BJ (cell line): Measurements from ENCODE around the gene RAD54L. TPM values are rescaled to one million over a fixed set of nuclear protein-coding genes. Genes with fewer than 3 reads are reported as not detected.

Experiments used
- CTCF ChIA-PET: fragments of 350-600 bp; formaldehyde crosslinking; extraction: SDS; loops from one replicate; lab custom pipeline; 2021; ENCODE audit warnings: antibody characterized with exemption, inconsistent platforms; lab: Yijun Ruan, JAX
- POLR2A ChIA-PET: fragments of 300-600 bp; sonication (Branson Sonifier 250); formaldehyde crosslinking; extraction: SDS; loops from one replicate; lab custom pipeline; 2021; ENCODE audit warnings: antibody characterized with exemption; lab: Charles Lee
- DNase-seq: peaks from one replicate; pipeline ENCODE4 v3.0.0-alpha.2; 2011; ENCODE audit warnings: low read depth
- H3K27me3 ChIP-seq: 2 replicates; pipeline ENCODE4 v1.6.0; 2011; ENCODE audit warnings: low read length; ENCODE audit not compliant: control insufficient read depth, insufficient read depth
- H3K36me3 ChIP-seq: 2 replicates; pipeline ENCODE4 v1.5.1; 2011; ENCODE audit warnings: low read length; ENCODE audit not compliant: control insufficient read depth, insufficient read depth
- H3K4me3 ChIP-seq: 2 replicates; pipeline ENCODE4 v1.5.1; 2011; ENCODE audit warnings: low read depth, mild to moderate bottlenecking, control low read depth, low read length
- polyA minus RNA-seq: library from RNA; depleted of rRNA, polyadenylated mRNA; stranded (reverse); fragments of >200 nt; gene quantifications from 2 replicates; pipeline ENCODE4 v1.2.3, GENCODE V29; 2011; rRNA and poly(A)+ RNA removed
- polyA plus RNA-seq: library from polyadenylated mRNA; depleted of rRNA; stranded (reverse); fragments of >200 nt; gene quantifications from 2 replicates; pipeline ENCODE4 v1.2.3, GENCODE V29; 2011; rRNA removed
- TF ChIP-seq, protein P1 (sequence below): IDR thresholded peaks from 2 replicates; pipeline ENCODE4 v1.5.1; 2011; ENCODE audit warnings: low read depth, mild to moderate bottlenecking, control low read depth, inconsistent platforms, low read length, moderate library complexity; ENCODE audit not compliant: insufficient read depth

Gene RAD54L
- 4.3 and 5.6 TPM in 2 replicates for polyA plus RNA-seq
- 5.2 and 7.3 TPM in 2 replicates for polyA minus RNA-seq

DNA sequence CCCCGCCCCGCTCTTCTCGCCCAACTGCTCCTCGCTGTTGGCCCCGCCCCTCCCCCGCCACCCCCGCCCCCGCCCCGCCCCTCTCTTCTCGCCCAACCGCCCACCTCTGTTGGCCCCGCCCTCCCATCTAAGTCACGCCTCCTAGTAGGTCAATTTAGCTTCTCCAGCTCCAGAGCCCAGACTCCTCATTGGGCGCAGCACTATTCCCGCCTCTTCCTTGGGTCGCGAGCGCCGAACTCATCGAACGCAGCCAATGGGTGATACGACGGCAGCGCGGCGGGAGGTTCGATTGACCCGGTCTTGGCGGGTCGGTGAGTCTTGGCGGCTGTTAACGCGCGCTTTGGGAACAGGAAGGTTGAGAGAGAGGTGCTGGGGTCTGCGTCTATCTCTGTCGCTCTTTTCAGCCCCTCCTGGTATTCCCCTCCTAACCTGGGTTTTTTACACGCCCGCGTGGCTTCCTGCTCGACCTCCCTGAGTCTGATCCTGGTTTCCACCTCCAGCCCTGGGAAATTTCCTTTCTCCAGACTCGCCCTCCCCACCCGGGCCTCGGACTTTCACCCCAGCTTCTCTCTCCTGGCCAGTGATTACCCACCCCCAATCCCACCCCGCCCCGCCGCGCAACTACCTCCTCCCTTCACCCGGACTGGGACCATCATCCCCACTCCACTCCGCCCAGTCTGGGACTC is at the start of gene RAD54L:
Gene RAD54L, plus strand, starts transcription at position 328 of the 686 bp plus-strand sequence. CDS start 643 bp downstream, outside the sequence.
- Histone ChIP-seq H3K4me3 (peak within 1 kb of the TSS; percentile 63), H3K27me3 (no peaks in the 10 kb centered on the region), H3K36me3 (no peaks in the 10 kb centered on the region; the same call in 1 of the 2 replicates)
- ChIA-PET CTCF (interaction anchor here (0.6 to 5.4 kb wide), 7 partner anchors 8 to 345 kb away, joined by 3 to 47 read pairs (median 4); no protein-coding TSS in a partner anchor), POLR2A (interaction anchor here (0.6 to 1.2 kb wide), 3 partner anchors 52 to 99 kb away, joined by 3 to 9 read pairs (median 4); no protein-coding TSS in a partner anchor)
- TF ChIP-seq, protein P1, sequence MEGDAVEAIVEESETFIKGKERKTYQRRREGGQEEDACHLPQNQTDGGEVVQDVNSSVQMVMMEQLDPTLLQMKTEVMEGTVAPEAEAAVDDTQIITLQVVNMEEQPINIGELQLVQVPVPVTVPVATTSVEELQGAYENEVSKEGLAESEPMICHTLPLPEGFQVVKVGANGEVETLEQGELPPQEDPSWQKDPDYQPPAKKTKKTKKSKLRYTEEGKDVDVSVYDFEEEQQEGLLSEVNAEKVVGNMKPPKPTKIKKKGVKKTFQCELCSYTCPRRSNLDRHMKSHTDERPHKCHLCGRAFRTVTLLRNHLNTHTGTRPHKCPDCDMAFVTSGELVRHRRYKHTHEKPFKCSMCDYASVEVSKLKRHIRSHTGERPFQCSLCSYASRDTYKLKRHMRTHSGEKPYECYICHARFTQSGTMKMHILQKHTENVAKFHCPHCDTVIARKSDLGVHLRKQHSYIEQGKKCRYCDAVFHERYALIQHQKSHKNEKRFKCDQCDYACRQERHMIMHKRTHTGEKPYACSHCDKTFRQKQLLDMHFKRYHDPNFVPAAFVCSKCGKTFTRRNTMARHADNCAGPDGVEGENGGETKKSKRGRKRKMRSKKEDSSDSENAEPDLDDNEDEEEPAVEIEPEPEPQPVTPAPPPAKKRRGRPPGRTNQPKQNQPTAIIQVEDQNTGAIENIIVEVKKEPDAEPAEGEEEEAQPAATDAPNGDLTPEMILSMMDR, result no peak
- DNase-seq, result peak; percentile 85

DNA sequence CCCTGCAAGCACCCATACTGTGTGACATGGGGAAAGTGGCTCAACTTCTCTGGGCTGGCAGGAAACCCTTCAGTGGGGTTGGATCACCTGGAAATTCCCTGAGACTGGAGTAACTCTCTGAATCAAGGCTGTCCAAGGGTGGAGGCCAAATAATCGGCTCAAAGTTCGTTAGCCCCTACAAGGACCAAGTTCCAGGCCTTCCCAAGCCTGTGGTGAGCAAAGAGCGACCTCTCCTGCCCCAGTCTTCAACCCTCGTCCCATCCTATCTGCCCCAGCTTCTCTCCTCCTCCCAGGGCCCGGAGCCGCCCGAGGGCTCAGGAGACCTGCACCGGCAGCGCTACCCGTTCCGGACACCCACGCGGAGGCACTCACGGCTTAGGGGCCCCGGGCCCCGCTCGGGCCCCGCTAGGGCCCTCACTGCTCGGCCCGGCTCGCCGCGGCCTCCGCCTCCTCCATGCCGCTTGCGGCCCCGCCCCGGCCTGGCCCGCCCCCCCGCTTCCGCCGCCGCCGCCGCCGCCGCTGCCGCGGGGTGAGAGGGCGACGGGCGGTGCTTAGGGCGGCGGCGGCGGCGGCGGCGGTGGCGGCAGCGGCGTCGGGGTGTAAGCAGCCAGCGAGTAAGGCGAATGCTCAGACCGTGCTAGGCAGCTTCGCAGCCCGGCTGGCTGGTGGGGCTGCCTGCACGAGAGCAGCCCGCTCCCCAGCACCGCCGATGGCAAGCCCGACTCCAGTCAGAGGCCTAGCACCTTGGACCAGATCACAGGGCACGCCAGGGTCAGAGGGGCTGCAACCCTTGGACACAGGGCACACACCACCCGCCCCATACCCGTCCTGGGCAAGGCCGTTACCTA is 49.4 kb upstream of the RAD54L start, which contains the start of gene POMGNT1:
Gene POMGNT1, minus strand, starts transcription at position 471 of the 848 bp plus-strand sequence. CDS start 613 bp downstream, outside the sequence.
- Histone ChIP-seq H3K27me3 (no peaks in the 10 kb centered on the region), H3K4me3 (peak within 1 kb of the TSS; percentile 61), H3K36me3 (peaks cover 9% of the 10 kb centered on the region)
- TF ChIP-seq, protein P1, result 0 out of 2 replicates have a peak, but pooled peaks have one; percentile 19
- ChIA-PET CTCF (interaction anchor here (0.6 to 1.0 kb wide), 3 partner anchors 19 to 448 kb away, joined by 3 to 4 read pairs (median 3); no protein-coding TSS in a partner anchor), POLR2A (no interaction called here)
- DNase-seq, result no peak

DNA sequence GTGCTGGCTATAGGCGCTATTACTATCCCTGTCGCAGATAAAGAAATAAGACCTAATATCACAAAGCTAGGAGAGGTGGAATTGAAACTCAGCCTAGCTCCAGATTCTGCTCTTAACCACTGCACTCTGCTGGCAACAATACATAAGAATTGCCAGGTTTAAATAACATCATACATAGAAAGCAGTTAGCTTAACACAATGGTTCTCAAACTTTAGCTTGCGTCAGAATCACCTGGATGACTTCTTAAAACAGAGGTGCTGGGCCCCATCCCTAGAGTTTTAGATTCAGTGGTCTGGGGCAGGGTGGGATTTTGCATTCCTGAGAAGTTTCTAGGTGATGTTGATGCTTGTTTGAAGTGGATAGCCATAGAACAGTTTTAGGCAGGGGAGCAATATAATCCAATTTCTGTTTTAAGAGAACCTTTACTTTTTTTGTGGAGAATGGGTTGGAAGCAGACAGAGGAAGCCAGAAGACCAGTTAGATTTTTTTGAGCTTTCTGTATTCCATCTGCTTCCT is 48.3 kb upstream of the RAD54L start:
- POLR2A ChIA-PET, result no interaction called here
- CTCF ChIA-PET, result interaction anchor here (0.6 to 1.0 kb wide), 3 partner anchors 11 to 449 kb away, joined by 3 to 6 read pairs (median 3); no protein-coding TSS in a partner anchor
- TF ChIP-seq, protein P1, result no peak
- Histone ChIP-seq H3K36me3 (peaks cover 5% of the 10 kb centered on the region; the same call in 1 of the 2 replicates), H3K4me3 (no peak overlapping the region), H3K27me3 (no peaks in the 10 kb centered on the region)
- no peak for DNase-seq

DNA sequence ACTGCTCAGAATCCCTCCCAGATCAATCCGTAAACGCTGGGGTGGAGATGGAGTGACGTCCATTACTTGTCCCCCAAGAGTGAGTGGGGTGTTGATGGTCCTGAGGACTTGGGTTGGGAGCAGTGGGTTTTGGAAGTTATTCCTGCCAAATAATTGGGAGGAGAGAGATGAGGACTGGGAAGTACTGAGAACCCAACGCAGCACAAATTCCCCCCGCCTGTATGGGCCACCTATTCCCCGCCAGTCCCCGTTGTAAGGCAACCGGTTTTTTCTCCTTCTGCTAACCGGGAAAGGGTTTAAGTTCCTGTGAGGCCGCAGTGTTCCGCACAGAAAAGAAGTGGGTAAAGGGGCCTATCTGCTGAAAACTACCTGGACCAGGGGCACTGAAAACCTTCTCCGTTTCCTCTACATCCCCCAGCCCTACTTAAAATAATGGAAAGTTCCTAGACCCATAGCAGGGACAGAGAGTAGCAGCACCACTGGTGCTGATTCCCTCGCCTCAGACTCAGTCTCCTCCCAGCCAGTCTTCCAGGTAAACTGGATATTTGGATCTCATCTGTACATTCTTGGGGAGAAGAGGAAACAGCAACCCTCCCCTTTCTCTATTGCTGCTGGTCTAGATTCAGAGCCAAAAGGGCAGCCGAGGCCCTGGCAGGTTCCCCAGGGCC is 43.7 kb upstream of the RAD54L start:
- ChIA-PET POLR2A (no interaction called here), CTCF (interaction anchor here (0.7 to 8.4 kb wide), 2 partner anchors 17 to 20 kb away, joined by 3 to 55 read pairs; no protein-coding TSS in a partner anchor)
- TF ChIP-seq, protein P1, result no peak
- no peaks in the 10 kb centered on the region for H3K27me3 ChIP-seq
- no peaks in the 10 kb centered on the region for H3K36me3 ChIP-seq
- DNase-seq, result no peak
- peak overlapping the region; percentile 68 for H3K4me3 ChIP-seq
